HG03280 (cell line): ENCODE results near the gene LDLRAD3.
"Not testable (repeated sequence)": the region's sequence is repeated elsewhere in the genome, so short reads cannot be mapped to it uniquely, and the experiment has no call there.

Source experiments
- ATAC-seq: cut with Tn5 transposase; IDR thresholded peaks from one replicate; pipeline ENCODE4 v1.9.1; 2021; ENCODE audit warnings: mild to moderate bottlenecking, moderate library complexity; ENCODE audit not compliant: unreplicated experiment

The LDLRAD3 gene

GRCh38 chr11:35986947-35987346 is 43.1 kb downstream of the LDLRAD3 start:
- ATAC-seq: no peak

GRCh38 chr11:35990170-35990569 is 46.3 kb downstream of the LDLRAD3 start:
- ATAC-seq: no peak

GRCh38 chr11:35990816-35991215 is 47.0 kb downstream of the LDLRAD3 start:
- ATAC-seq: no peak

- ATAC-seq: no peak
These were observed 48.7 kb downstream of the LDLRAD3 start for GRCh38 chr11:35992548-35992947.

GRCh38 chr11:35994421-35994820 is 50.6 kb downstream of the LDLRAD3 start:
- no peak for ATAC-seq

GRCh38 chr11:35995681-35996271 is 51.9 kb downstream of the LDLRAD3 start:
- ATAC-seq: no peak

GRCh38 chr11:35997902-35998520 is 54.1 kb downstream of the LDLRAD3 start:
- ATAC-seq: no peak

GRCh38 chr11:35998634-35999033 is 54.8 kb downstream of the LDLRAD3 start:
- no peak for ATAC-seq

GRCh38 chr11:36000616-36001190 is 56.8 kb downstream of the LDLRAD3 start:
- ATAC-seq: no peak

GRCh38 chr11:36002196-36002595 is 58.3 kb downstream of the LDLRAD3 start:
- no peak for ATAC-seq

GRCh38 chr11:36002796-36003195 is 58.9 kb downstream of the LDLRAD3 start:
- no peak for ATAC-seq

GRCh38 chr11:36006556-36006955 is 62.7 kb downstream of the LDLRAD3 start:
- ATAC-seq: no peak

GRCh38 chr11:36007127-36007655 is 63.3 kb downstream of the LDLRAD3 start:
- no peak for ATAC-seq

- ATAC-seq: no peak
These were observed 64.7 kb downstream of the LDLRAD3 start for GRCh38 chr11:36008584-36008983.

GRCh38 chr11:36009473-36009872 is 65.6 kb downstream of the LDLRAD3 start:
- ATAC-seq: no peak

GRCh38 chr11:36010010-36010740 is 66.3 kb downstream of the LDLRAD3 start:
- no peak for ATAC-seq

- no peak for ATAC-seq
These were observed 67.7 kb downstream of the LDLRAD3 start for GRCh38 chr11:36011574-36011973.

GRCh38 chr11:36012455-36012854 is 68.6 kb downstream of the LDLRAD3 start:
- ATAC-seq: no peak

GRCh38 chr11:36012979-36013378 is 69.1 kb downstream of the LDLRAD3 start:
- ATAC-seq: no peak

GRCh38 chr11:36013446-36013845 is 69.6 kb downstream of the LDLRAD3 start:
- not testable (repeated sequence) for ATAC-seq
